Measurements from ENCODE around the gene CIAPIN1.

Gene CIAPIN1

GRCh38 chr16:57476546-57477410 lies 29.6 kb upstream of the CIAPIN1 start:
- DNase-seq (ENCODE audit: low read depth in 2 of 2) = no peak

DNA sequence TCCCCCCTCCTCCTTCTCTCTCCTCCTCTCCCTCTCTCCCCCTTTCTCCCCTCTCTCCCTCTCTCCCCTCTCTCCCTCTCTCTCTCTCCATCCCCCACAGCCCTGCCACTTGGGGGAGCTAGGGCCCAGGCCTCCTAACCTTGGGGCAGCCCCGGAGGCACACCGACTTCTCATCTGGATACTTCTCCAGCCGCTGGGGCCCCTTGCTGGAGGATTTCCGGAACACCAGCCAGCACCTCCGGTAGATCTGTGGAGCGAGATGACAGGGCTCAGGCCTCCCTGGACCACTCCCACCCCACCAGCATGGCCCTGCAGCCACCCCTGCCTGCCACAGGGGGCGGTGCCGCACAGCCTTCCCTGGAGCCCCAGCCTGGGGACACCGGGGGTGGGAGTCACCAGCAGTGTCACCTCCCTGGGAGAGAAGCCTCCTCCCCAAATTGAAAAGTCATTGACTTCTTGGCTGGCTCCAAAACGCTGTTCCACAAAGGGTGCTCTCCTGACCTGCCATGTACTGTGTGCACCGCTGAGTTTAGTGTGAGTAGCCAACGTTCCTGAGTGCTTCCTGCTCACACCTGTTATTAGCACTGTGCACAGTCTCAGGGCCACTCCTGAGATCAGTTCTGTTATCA lies 28.6 kb upstream of the CIAPIN1 start:
- peak; percentile 44 to 48 for DNase-seq (ENCODE audit: low read depth in 2 of 2)

- no peak for DNase-seq (ENCODE audit: low read depth in 2 of 2)
Measured at GRCh38 chr16:57474671-57475661, 27.8 kb upstream of the CIAPIN1 start.

GRCh38 chr16:57473906-57474305 lies 26.7 kb upstream of the CIAPIN1 start:
- no peak for DNase-seq (ENCODE audit: low read depth in 2 of 2)

- DNase-seq (ENCODE audit: low read depth in 2 of 2) = no peak
Measured at GRCh38 chr16:57473176-57473840, 26.1 kb upstream of the CIAPIN1 start.

DNA sequence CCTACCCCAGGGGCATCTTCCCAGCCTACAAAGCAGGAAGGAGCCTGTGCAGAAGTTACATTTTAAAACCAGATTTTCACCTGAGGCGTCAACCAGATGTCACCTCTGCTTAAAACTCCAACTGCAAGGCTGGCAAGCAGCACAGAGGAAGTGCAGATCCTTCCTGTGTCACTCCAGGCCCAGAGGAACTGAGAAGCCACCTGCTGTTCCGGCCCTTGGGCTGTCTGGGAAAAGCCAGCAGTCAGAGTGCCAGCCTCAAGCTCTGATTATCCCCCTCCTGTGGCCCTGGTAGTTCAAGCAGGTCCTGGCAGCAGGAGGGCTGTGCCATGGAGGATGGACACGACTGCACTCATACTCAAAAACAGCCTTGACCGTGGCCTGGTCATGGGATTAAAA lies 25.5 kb upstream of the CIAPIN1 start:
- no peak for DNase-seq (ENCODE audit: low read depth in 2 of 2)

GRCh38 chr16:57471852-57472664 lies 24.9 kb upstream of the CIAPIN1 start:
- no peak for DNase-seq (ENCODE audit: low read depth in 2 of 2)

GRCh38 chr16:57471209-57471608 lies 24.0 kb upstream of the CIAPIN1 start:
- DNase-seq (ENCODE audit: low read depth in 2 of 2) = no peak

DNA sequence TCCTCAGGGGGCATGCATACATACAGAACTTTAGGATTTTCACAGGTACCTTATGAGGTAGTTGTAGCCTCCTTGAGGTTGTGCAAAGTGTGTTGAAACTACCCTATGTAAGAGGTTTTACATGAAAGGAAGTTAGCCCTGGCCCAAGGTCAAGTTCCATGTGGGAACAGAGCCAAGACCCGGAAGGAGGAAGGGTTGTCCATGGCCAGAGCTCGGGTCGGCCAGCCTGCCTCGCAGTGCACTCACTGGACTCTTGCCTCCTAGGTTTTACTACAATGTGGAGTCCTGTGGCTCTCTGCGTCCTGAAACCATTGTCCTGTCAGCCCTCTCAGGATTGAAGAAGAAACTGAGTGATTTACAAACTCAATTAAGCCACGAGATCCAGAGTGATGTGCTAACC lies 23.5 kb upstream of the CIAPIN1 start:
- DNase-seq (ENCODE audit: low read depth in 2 of 2) = no peak

DNA sequence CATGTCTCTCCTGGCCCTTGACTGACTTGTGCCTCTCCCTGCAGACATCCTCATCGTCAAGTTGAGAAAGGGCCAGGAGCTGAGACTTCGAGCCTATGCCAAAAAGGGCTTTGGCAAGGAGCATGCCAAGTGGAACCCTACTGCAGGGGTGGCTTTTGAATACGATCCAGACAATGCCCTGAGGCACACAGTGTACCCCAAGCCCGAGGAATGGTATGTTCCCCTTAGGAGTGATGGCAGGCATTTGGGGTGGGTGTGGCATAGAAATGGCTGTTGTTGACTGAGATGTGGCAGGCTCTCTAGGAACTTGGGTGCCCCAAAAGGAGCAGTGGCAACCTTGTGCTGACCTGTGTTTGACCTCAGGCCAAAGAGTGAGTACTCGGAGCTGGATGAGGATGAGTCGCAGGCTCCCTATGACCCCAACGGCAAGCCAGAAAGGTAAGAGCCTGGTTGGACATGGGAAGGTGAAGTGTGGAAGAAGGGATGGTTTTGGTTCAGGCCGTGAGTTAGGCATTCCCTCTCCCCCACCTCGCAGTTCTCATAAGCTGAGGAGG lies 22.8 kb upstream of the CIAPIN1 start:
- DNase-seq (ENCODE audit: low read depth in 2 of 2) = no peak

- no peak for DNase-seq (ENCODE audit: low read depth in 2 of 2)
Measured at GRCh38 chr16:57469046-57469445, 21.9 kb upstream of the CIAPIN1 start.

GRCh38 chr16:57468346-57468745 lies 21.2 kb upstream of the CIAPIN1 start:
- no peak for DNase-seq (ENCODE audit: low read depth in 2 of 2)

DNA sequence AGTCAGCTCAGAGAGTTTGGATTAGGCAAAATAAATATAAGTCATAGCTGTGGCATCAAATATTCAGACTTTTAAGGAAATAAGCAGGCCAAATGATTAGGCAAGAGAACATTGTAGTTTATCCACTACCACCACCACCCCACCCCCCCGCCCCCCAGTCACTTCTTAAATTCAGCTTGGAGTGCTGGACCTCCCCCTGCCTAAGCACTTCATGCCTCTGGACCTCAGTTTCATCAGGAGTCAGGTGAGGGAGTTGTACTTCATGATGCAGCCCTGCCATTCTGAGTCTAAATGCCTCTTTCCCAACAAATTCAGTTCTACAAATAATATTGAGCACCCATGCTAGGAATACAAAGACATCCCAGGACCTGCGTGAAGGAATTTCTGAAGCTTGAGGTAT lies 17.3 kb upstream of the CIAPIN1 start:
- no peak for DNase-seq (ENCODE audit: low read depth in 2 of 2)

- no peak for DNase-seq (ENCODE audit: low read depth in 2 of 2)
Measured at GRCh38 chr16:57462978-57463362, 15.8 kb upstream of the CIAPIN1 start.

DNA sequence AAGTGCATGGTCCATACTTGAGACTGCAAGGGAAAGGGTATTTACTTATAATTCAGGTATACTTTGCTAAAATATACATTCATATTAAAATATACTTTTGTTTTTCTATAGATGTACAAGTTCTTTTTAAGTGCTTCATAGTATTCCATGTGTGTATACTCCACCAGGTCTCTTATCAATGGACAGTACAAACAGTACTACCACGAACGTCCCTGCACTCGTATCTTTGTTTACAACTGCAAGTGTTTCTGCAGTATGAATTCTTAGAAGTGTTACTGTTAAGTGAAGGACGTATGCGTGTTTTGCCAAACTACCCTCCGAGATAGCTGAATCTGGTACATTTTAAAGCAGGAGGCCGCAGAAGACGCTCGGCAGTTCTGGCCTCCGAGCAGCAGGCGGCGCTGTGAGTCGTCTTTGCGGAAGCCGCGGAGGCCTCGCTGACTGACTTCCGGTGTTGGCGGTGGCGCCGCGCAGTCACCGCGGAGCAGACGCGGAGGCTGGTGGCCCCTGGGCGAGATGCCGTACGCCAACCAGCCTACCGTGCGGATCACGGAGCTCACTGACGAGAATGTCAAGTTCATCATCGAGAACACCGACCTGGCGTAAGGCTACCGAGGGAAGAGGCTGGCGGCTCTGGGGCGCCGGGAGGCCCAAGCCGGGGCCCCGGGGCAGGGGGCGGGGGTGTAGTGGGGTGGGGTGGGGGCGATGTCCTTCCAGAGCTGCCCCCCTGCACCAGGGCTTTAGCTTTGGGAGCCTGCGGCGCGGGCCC lies 15.2 kb upstream of the CIAPIN1 start, which contains the start of gene POLR2C:
POLR2C (plus strand) TSS at position 471 of the 769 bp plus-strand sequence; CDS start at position 517, 46 bp downstream.
- DNase-seq (ENCODE audit: low read depth in 2 of 2) = peak; percentile 85 to 91

- DNase-seq (ENCODE audit: low read depth in 2 of 2) = no peak
Measured at GRCh38 chr16:57452021-57452420, 4.8 kb upstream of the CIAPIN1 start.

- DNase-seq (ENCODE audit: low read depth in 2 of 2) = no peak
Measured at GRCh38 chr16:57446531-57447185, 527 bp downstream of the CIAPIN1 start.

GRCh38 chr16:57445510-57445909 lies 1.7 kb downstream of the CIAPIN1 start:
- DNase-seq (ENCODE audit: low read depth in 2 of 2) = no peak

DNA sequence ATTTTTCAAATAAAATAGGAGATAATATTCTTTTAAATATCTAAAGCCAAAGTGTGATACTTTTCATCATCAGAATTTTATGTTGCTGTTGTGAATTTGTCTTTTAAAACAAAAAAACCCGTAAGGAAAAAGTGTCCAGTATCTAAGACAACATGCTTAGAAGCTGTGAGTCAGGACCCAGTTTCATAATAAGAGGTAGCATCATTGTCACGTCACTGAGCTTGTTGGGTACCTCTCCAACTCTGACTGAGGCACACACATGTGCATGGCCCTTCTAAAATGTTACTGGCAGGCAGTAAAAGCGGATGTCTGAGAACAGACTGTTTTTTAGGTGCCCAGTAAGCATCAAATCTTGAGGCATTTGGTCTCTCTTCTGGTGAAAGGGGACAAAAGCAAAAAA lies 2.5 kb downstream of the CIAPIN1 start:
- no peak for DNase-seq (ENCODE audit: low read depth in 2 of 2)
